GM23338 (cell line): ENCODE results near the gene MAP2K6.

Experiments used
- CREB1 ChIP-seq: fragments of 250-450 bp; sonication (Bioruptor Pico); IDR thresholded peaks from 2 replicates; pipeline ENCODE4 v1.5.0; 2020; ENCODE audit warnings: low read depth, mild to moderate bottlenecking, moderate library complexity
- EZH2 ChIP-seq: fragments of 200-600 bp; sonication (generic); IDR thresholded peaks from one replicate; pipeline ENCODE4 v1.8.0; 2017; ENCODE audit warnings: antibody characterized with exemption, mild to moderate bottlenecking, low read depth; ENCODE audit not compliant: unreplicated experiment
- EZH2phosphoT487 ChIP-seq: fragments of 200-600 bp; sonication (generic); IDR thresholded peaks from one replicate; pipeline ENCODE4 v1.8.1; 2018; ENCODE audit warnings: antibody characterized with exemption; ENCODE audit not compliant: unreplicated experiment
- JUNB ChIP-seq: IDR thresholded peaks from one replicate; pipeline ENCODE4 v1.6.1; 2016; ENCODE audit warnings: antibody characterized with exemption; ENCODE audit not compliant: unreplicated experiment
- POLR2AphosphoS5 ChIP-seq: IDR thresholded peaks from 2 replicates; pipeline ENCODE4 v1.6.1; 2016; ENCODE audit warnings: antibody characterized with exemption, low read depth
- STAT1 ChIP-seq: IDR thresholded peaks from one replicate; pipeline ENCODE4 v1.6.1; 2016; ENCODE audit warnings: antibody characterized with exemption; ENCODE audit not compliant: unreplicated experiment
- ZNF331 ChIP-seq: fragments of 250-450 bp; sonication (Bioruptor Pico); IDR thresholded peaks from 2 replicates; pipeline ENCODE4 v1.5.0; 2020; ENCODE audit warnings: low read depth, mild to moderate bottlenecking, moderate library complexity
- TF ChIP-seq, protein P1 (sequence below), 2 experiments: fragments of 200-600 bp in 1 of 2; sonication (generic) in 1 of 2; conservative IDR thresholded peaks; 2 replicates each; pipeline versions ENCODE4 v1.5.1 to v1.6.1; 2016 to 2017; ENCODE audit warnings: antibody characterized with exemption in 2 of 2, low read depth in 2 of 2, mild to moderate bottlenecking in 2 of 2, moderate library complexity in 1 of 2
- TF ChIP-seq, protein P2 (sequence below): IDR thresholded peaks from one replicate; pipeline ENCODE4 v1.6.1; 2018; ENCODE audit warnings: antibody characterized with exemption; ENCODE audit not compliant: unreplicated experiment
- TF ChIP-seq, protein P3 (sequence below): IDR thresholded peaks from 2 replicates; pipeline ENCODE4 v1.6.1; 2016; ENCODE audit warnings: antibody characterized with exemption

DNA sequence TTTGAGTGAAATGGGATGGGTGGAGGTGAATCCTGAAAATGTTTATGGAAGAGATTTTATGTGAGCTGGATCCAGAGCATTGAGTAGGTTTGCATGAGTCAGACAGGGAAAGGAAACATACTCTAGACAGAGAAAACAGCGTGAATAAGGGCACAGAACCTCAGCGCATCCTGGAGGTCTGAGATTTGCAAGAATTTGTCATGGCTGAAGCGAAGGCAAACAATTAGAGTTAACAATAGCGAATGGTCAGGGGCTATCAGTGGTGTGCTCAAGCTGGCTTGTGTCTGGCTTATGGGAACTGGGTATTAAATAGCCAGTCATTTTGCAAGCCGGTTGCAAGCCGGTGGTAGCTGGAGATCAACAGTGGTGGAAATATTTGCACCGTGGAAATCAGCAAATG is 36.4 kb downstream of the MAP2K6 start:
- TF ChIP-seq, protein P1, sequence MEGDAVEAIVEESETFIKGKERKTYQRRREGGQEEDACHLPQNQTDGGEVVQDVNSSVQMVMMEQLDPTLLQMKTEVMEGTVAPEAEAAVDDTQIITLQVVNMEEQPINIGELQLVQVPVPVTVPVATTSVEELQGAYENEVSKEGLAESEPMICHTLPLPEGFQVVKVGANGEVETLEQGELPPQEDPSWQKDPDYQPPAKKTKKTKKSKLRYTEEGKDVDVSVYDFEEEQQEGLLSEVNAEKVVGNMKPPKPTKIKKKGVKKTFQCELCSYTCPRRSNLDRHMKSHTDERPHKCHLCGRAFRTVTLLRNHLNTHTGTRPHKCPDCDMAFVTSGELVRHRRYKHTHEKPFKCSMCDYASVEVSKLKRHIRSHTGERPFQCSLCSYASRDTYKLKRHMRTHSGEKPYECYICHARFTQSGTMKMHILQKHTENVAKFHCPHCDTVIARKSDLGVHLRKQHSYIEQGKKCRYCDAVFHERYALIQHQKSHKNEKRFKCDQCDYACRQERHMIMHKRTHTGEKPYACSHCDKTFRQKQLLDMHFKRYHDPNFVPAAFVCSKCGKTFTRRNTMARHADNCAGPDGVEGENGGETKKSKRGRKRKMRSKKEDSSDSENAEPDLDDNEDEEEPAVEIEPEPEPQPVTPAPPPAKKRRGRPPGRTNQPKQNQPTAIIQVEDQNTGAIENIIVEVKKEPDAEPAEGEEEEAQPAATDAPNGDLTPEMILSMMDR (conservative IDR thresholded peaks at IDR 0.05; ENCODE audit: low read depth in 2 of 2): no peak
- no peak for TF ChIP-seq CREB1 (CRISPR knock-in tag)
- TF ChIP-seq STAT1: no peak
- TF ChIP-seq POLR2AphosphoS5: no peak
- TF ChIP-seq EZH2phosphoT487: no peak
- TF ChIP-seq EZH2: no peak
- TF ChIP-seq ZNF331: no peak
- TF ChIP-seq, protein P2, sequence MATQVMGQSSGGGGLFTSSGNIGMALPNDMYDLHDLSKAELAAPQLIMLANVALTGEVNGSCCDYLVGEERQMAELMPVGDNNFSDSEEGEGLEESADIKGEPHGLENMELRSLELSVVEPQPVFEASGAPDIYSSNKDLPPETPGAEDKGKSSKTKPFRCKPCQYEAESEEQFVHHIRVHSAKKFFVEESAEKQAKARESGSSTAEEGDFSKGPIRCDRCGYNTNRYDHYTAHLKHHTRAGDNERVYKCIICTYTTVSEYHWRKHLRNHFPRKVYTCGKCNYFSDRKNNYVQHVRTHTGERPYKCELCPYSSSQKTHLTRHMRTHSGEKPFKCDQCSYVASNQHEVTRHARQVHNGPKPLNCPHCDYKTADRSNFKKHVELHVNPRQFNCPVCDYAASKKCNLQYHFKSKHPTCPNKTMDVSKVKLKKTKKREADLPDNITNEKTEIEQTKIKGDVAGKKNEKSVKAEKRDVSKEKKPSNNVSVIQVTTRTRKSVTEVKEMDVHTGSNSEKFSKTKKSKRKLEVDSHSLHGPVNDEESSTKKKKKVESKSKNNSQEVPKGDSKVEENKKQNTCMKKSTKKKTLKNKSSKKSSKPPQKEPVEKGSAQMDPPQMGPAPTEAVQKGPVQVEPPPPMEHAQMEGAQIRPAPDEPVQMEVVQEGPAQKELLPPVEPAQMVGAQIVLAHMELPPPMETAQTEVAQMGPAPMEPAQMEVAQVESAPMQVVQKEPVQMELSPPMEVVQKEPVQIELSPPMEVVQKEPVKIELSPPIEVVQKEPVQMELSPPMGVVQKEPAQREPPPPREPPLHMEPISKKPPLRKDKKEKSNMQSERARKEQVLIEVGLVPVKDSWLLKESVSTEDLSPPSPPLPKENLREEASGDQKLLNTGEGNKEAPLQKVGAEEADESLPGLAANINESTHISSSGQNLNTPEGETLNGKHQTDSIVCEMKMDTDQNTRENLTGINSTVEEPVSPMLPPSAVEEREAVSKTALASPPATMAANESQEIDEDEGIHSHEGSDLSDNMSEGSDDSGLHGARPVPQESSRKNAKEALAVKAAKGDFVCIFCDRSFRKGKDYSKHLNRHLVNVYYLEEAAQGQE: no peak
- no peak for TF ChIP-seq JUNB
- TF ChIP-seq, protein P3, sequence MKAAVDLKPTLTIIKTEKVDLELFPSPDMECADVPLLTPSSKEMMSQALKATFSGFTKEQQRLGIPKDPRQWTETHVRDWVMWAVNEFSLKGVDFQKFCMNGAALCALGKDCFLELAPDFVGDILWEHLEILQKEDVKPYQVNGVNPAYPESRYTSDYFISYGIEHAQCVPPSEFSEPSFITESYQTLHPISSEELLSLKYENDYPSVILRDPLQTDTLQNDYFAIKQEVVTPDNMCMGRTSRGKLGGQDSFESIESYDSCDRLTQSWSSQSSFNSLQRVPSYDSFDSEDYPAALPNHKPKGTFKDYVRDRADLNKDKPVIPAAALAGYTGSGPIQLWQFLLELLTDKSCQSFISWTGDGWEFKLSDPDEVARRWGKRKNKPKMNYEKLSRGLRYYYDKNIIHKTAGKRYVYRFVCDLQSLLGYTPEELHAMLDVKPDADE: no peak
